Measurements from ENCODE around the gene TUT4. TPM values are rescaled to one million over a fixed set of nuclear protein-coding genes. Genes with fewer than 3 reads are reported as not detected.
A peak's percentile ranks its signal among the peaks of the same experiment; 100 is the strongest.

Gene TUT4
- total RNA-seq, 1 donor, result 44.2 TPM

DNA sequence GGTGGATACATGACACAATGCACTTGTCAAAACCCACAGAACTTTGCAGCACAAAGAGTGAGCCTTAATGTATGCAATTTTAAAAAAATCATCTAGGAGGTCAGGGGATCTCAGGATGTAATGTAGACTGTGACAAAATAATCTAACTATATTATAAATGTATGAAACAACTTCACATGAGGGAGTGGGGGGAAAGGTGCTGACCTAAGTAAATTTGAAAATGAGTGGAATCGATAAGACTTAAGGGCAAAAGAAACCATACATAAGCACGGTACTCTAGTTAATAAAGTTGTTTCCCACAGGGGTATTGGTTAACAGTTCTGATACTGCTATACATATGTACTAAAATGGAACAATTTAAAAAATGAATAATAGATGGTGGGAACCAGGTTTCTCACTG, 83.8 kb downstream of the TUT4 start:
- H3K79me2 ChIP-seq (ENCODE audit: insufficient read depth, low read length), result no peaks in the 10 kb centered on the region
- no peak overlapping the region for H2AFZ ChIP-seq (ENCODE audit: low read length)
- H3K9me3 ChIP-seq (ENCODE audit: low read depth, low read length), result no peaks in the 10 kb centered on the region
- no peak overlapping the region for H3K4me3 ChIP-seq (ENCODE audit: insufficient read depth, low read length)
- no peak overlapping the region for H3K4me2 ChIP-seq (ENCODE audit: insufficient read depth, low read length)
- no peaks in the 10 kb centered on the region for H3K36me3 ChIP-seq (ENCODE audit: insufficient read depth, low read length)
- no peaks in the 10 kb centered on the region for H3K4me1 ChIP-seq (ENCODE audit: insufficient read depth, low read length)
- no peaks in the 10 kb centered on the region for H4K20me1 ChIP-seq (ENCODE audit: insufficient read depth, low read length)
- H3K27ac ChIP-seq (ENCODE audit: low read depth, low read length), result no peak overlapping the region
- H3K27me3 ChIP-seq (ENCODE audit: insufficient read depth, low read length), result no peaks in the 10 kb centered on the region
- TF ChIP-seq, protein P1, sequence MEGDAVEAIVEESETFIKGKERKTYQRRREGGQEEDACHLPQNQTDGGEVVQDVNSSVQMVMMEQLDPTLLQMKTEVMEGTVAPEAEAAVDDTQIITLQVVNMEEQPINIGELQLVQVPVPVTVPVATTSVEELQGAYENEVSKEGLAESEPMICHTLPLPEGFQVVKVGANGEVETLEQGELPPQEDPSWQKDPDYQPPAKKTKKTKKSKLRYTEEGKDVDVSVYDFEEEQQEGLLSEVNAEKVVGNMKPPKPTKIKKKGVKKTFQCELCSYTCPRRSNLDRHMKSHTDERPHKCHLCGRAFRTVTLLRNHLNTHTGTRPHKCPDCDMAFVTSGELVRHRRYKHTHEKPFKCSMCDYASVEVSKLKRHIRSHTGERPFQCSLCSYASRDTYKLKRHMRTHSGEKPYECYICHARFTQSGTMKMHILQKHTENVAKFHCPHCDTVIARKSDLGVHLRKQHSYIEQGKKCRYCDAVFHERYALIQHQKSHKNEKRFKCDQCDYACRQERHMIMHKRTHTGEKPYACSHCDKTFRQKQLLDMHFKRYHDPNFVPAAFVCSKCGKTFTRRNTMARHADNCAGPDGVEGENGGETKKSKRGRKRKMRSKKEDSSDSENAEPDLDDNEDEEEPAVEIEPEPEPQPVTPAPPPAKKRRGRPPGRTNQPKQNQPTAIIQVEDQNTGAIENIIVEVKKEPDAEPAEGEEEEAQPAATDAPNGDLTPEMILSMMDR (IDR thresholded peaks at IDR 0.05; ENCODE audit: extremely low read depth, low read depth, low read length), result no peak
- no peak for DNase-seq (ENCODE audit: insufficient read length, low spot score, missing footprints)

DNA sequence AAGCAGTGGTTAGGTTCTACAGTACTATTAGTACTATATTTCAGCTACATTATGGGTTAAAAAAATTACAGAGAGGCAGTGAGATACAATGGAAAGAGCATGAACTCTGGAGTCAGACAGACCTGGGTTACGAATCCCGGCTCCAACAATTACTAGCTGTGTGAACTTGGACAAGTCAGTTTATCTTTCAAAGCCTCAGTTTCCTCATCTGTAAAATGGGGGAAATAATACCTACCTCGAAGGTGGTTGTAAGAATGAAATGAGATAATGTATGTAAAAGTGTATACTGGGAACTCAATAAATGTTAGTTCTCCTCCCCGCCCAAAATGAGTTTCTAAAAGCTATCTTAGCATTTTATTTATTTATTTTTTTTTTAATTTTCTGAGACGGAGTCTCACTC, 89.0 kb downstream of the TUT4 start:
- H3K36me3 ChIP-seq (ENCODE audit: insufficient read depth, low read length), result no peaks in the 10 kb centered on the region

DNA sequence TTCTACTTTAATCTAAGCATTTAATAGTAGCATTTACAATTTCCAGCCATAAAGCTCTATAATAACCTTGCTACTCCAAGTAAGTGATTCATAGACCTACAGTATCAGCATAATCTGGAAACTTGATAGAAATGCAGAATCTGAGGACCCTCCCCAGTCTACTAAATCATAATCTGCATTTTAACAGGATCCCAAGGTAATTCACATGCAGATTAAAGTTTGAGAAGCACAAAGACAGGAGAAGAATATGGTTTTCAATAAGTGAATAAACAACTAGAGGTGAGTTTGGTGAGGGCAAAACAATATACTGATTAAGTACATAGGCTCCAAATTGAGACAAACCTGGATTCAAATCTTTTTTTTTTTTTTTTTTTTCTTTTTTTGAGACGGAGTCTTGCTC, 91.1 kb downstream of the TUT4 start:
- Histone ChIP-seq H3K4me1 (ENCODE audit: insufficient read depth, low read length) (no peaks in the 10 kb centered on the region), H3K9me3 (ENCODE audit: low read depth, low read length) (no peaks in the 10 kb centered on the region), H3K27ac (ENCODE audit: low read depth, low read length) (no peak overlapping the region), H2AFZ (ENCODE audit: low read length) (no peak overlapping the region), H4K20me1 (ENCODE audit: insufficient read depth, low read length) (no peaks in the 10 kb centered on the region), H3K4me2 (ENCODE audit: insufficient read depth, low read length) (no peak overlapping the region), H3K79me2 (ENCODE audit: insufficient read depth, low read length) (no peaks in the 10 kb centered on the region), H3K36me3 (ENCODE audit: insufficient read depth, low read length) (no peaks in the 10 kb centered on the region), H3K27me3 (ENCODE audit: insufficient read depth, low read length) (no peaks in the 10 kb centered on the region), H3K4me3 (ENCODE audit: insufficient read depth, low read length) (no peak overlapping the region)
- TF ChIP-seq, protein P1 (IDR thresholded peaks at IDR 0.05; ENCODE audit: extremely low read depth, low read depth, low read length), result no peak
- no peak for DNase-seq (ENCODE audit: insufficient read length, low spot score, missing footprints)

More for the DNA sequence above, 89.0 kb downstream of the TUT4 start:
- Histone ChIP-seq H2AFZ (ENCODE audit: low read length) (no peak overlapping the region), H4K20me1 (ENCODE audit: insufficient read depth, low read length) (no peaks in the 10 kb centered on the region), H3K4me2 (ENCODE audit: insufficient read depth, low read length) (no peak overlapping the region), H3K79me2 (ENCODE audit: insufficient read depth, low read length) (no peaks in the 10 kb centered on the region), H3K4me1 (ENCODE audit: insufficient read depth, low read length) (no peaks in the 10 kb centered on the region), H3K9me3 (ENCODE audit: low read depth, low read length) (no peaks in the 10 kb centered on the region), H3K27ac (ENCODE audit: low read depth, low read length) (no peak overlapping the region), H3K27me3 (ENCODE audit: insufficient read depth, low read length) (no peaks in the 10 kb centered on the region), H3K4me3 (ENCODE audit: insufficient read depth, low read length) (no peak overlapping the region)
- TF ChIP-seq, protein P1 (IDR thresholded peaks at IDR 0.05; ENCODE audit: extremely low read depth, low read depth, low read length), result no peak
- DNase-seq (ENCODE audit: insufficient read length, low spot score, missing footprints), result peak; percentile 13

DNA sequence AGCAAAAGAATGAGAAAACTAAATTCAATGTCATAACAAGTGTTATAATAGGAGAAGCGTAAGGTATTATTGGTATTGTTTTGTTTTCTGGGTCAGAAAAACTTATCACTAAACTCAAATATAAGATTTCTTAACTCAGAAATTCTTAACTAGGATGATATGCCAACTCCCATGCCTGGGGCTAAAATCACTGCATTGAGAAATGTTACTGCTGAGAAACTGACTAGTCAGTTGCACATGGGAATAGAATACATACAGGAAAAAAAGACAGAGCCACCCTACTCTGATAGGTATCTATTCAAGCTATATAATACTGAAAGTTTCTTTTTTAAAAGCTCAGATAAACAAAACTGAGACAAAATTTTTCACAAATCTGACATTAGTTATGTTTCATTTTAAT, 92.2 kb downstream of the TUT4 start:
- Histone ChIP-seq H3K4me3 (ENCODE audit: insufficient read depth, low read length) (no peak overlapping the region), H3K79me2 (ENCODE audit: insufficient read depth, low read length) (no peaks in the 10 kb centered on the region), H3K27ac (ENCODE audit: low read depth, low read length) (no peak overlapping the region), H3K4me2 (ENCODE audit: insufficient read depth, low read length) (no peak overlapping the region), H2AFZ (ENCODE audit: low read length) (no peak overlapping the region), H3K9me3 (ENCODE audit: low read depth, low read length) (no peaks in the 10 kb centered on the region), H3K36me3 (ENCODE audit: insufficient read depth, low read length) (no peaks in the 10 kb centered on the region), H3K4me1 (ENCODE audit: insufficient read depth, low read length) (no peaks in the 10 kb centered on the region), H4K20me1 (ENCODE audit: insufficient read depth, low read length) (no peaks in the 10 kb centered on the region), H3K27me3 (ENCODE audit: insufficient read depth, low read length) (no peaks in the 10 kb centered on the region)
- no peak for DNase-seq (ENCODE audit: insufficient read length, low spot score, missing footprints)
- TF ChIP-seq, protein P1 (IDR thresholded peaks at IDR 0.05; ENCODE audit: extremely low read depth, low read depth, low read length), result no peak
